ENCODE measurements around the gene CACNG8.

The CACNG8 gene

GRCh38 chr19:54009440-54009839, 46.7 kb downstream of the CACNG8 start:
- H3K4me3 ChIP-seq (ENCODE audit: low read depth, low read length) = no peak overlapping the region
- no peak for TF ChIP-seq CTCF (IDR thresholded peaks at IDR 0.05; ENCODE audit: borderline replicate concordance, insufficient read depth, low read depth, low read length)

DNA sequence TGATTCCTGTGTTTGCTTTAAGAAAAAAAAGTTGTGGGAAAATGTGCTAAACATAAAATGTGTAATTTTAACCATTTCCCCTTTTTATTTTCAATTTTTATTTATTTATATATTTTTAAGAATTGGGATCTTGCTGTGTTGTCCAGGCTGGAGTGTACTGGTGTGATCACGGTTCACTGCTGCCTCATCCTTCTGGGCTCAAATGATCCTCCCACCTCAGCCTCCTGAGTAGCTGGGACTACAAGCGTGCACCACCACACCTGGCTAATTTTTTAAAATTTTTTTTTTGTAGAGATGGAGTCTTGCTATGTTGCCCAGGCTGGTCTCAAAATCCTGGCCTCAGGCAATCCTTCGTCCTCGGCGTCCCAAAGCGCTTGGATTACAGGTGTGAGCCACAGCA, 47.7 kb downstream of the CACNG8 start:
- TF ChIP-seq CTCF (IDR thresholded peaks at IDR 0.05; ENCODE audit: borderline replicate concordance, insufficient read depth, low read depth, low read length) = no peak
- no peak overlapping the region for H3K4me3 ChIP-seq (ENCODE audit: low read depth, low read length)

- H3K4me3 ChIP-seq (ENCODE audit: low read depth, low read length) = no peak overlapping the region
- no peak for TF ChIP-seq CTCF (IDR thresholded peaks at IDR 0.05; ENCODE audit: borderline replicate concordance, insufficient read depth, low read depth, low read length)
Measured at GRCh38 chr19:54011507-54012211, 48.9 kb downstream of the CACNG8 start.

GRCh38 chr19:54013866-54014265, 51.1 kb downstream of the CACNG8 start:
- no peak for TF ChIP-seq CTCF (IDR thresholded peaks at IDR 0.05; ENCODE audit: borderline replicate concordance, insufficient read depth, low read depth, low read length)
- no peak overlapping the region for H3K4me3 ChIP-seq (ENCODE audit: low read depth, low read length)

GRCh38 chr19:54014920-54015560, 52.3 kb downstream of the CACNG8 start:
- H3K4me3 ChIP-seq (ENCODE audit: low read depth, low read length) = no peak overlapping the region
- no peak for TF ChIP-seq CTCF (IDR thresholded peaks at IDR 0.05; ENCODE audit: borderline replicate concordance, insufficient read depth, low read depth, low read length)

GRCh38 chr19:54017261-54017660, 54.5 kb downstream of the CACNG8 start:
- no peak for TF ChIP-seq CTCF (IDR thresholded peaks at IDR 0.05; ENCODE audit: borderline replicate concordance, insufficient read depth, low read depth, low read length)
- H3K4me3 ChIP-seq (ENCODE audit: low read depth, low read length) = no peak overlapping the region

DNA sequence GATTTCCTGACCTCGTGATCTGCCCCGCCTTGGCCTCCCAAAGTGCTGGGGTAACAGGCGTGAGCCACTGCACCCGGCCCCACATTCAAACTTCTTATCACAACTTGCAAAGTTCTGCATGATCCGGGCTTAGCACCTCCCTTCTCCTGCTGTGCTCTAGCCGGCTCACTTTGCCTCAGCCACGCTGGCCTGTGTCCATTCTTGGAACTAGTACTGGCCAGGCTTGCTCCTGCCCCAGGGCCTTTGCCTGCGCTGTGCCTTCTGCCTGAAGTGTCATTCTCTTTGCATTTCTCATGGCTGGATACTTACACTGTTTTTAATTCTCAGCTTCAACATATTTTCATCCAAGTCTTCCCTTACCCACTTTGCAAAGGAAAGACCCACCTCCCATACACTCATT, 58.6 kb downstream of the CACNG8 start:
- TF ChIP-seq CTCF (IDR thresholded peaks at IDR 0.05; ENCODE audit: borderline replicate concordance, insufficient read depth, low read depth, low read length) = no peak
- no peak overlapping the region for H3K4me3 ChIP-seq (ENCODE audit: low read depth, low read length)
